ENCODE measurements around the gene SH3PXD2A. TPM values are rescaled to one million over a fixed set of nuclear protein-coding genes. Genes with fewer than 3 reads are reported as not detected.
"Not testable (repeated sequence)": the region's sequence is repeated elsewhere in the genome, so short reads cannot be mapped to it uniquely, and the experiment has no call there.

Gene SH3PXD2A
- total RNA-seq, 2 experiments from 2014 or later = 16.5 to 17.9 TPM

GRCh38 chr10:103616705-103617601 is 238.4 kb downstream of the SH3PXD2A start:
- Mint-ChIP-seq H3K4me3 (no peak overlapping the region), H3K4me1 (peaks cover 6% of the 10 kb centered on the region), H3K27me3 (no peaks in the 10 kb centered on the region), H3K36me3 (ENCODE audit: low read depth) (peaks cover 6% of the 10 kb centered on the region), H3K27ac (no peak overlapping the region), H3K9me3 (no peaks in the 10 kb centered on the region)
- CTCF ChIA-PET = no interaction called here
- DNase-seq = no peak
- POLR2A ChIA-PET = no interaction called here

DNA sequence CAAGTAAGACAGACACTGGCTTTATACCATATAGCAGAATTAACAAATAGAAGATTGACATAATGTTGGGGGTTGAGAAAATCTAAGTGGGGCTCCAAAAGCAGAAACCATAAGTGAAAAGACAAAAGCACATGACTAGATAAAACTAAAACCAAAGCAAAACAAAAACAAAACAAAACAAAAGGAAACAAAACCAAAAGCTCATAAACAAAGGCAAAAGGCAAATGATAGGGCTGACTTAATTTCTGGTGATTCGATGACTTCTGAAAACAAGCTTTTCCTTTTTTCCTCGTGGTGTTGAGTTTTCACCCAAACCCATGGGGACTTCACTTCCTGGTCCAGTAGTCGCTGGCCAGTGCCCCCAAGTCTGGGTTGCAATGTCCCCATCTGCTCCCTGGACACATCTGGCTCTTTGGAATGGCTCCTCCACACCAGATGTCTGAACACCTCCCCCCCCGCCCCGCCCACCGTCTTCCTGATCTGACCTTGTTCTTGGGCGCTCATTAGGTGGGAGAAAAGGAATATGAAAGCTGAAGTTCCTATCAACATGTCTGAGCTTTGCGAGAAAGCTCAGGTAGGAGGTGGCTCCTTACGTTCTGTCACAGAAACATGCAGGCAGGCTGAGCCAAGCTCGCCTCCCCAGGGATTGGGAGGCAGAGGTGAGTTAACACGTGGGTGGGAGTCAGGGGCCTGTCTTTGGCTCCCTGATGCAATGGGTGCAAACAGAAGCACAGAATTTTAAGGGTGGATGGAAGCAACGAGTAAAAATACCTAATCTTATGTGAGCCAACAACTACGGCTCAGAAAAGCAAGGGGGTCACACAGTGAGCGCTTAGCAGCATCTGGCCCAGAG is 240.8 kb downstream of the SH3PXD2A start:
- Mint-ChIP-seq H3K27me3 (no peaks in the 10 kb centered on the region), H3K9me3 (no peaks in the 10 kb centered on the region), H3K4me1 (peaks cover 6% of the 10 kb centered on the region), H3K4me3 (no peak overlapping the region), H3K27ac (no peak overlapping the region), H3K36me3 (ENCODE audit: low read depth) (peaks cover 3% of the 10 kb centered on the region)
- no peak for DNase-seq
- CTCF ChIA-PET = interaction anchor here (0.8 to 1.4 kb wide), 2 partner anchors 9 to 16 kb away, joined by 3 read pairs; no protein-coding TSS in a partner anchor
- POLR2A ChIA-PET = interaction anchor here (1.4 kb wide), 1 partner anchor 9 kb away, joined by 4 read pairs; no protein-coding TSS in a partner anchor

- H3K4me3 Mint-ChIP-seq = no peak overlapping the region
- H3K36me3 Mint-ChIP-seq (ENCODE audit: low read depth) = peaks cover 5% of the 10 kb centered on the region
- ChIA-PET CTCF (interaction anchor here (1.4 kb wide), 1 partner anchor 15 kb away, joined by 3 read pairs; no protein-coding TSS in a partner anchor), POLR2A (interaction anchor here (1.4 kb wide), 1 partner anchor 8 kb away, joined by 4 read pairs; no protein-coding TSS in a partner anchor)
- peaks cover 6% of the 10 kb centered on the region for H3K4me1 Mint-ChIP-seq
- H3K27ac Mint-ChIP-seq = no peak overlapping the region
- no peaks in the 10 kb centered on the region for H3K27me3 Mint-ChIP-seq
- DNase-seq = no peak
- no peaks in the 10 kb centered on the region for H3K9me3 Mint-ChIP-seq
Observed at GRCh38 chr10:103613616-103614015, 241.8 kb downstream of the SH3PXD2A start.

GRCh38 chr10:103612462-103613365 is 242.7 kb downstream of the SH3PXD2A start:
- no peak overlapping the region for H3K4me3 Mint-ChIP-seq

GRCh38 chr10:103610921-103611511 is 244.4 kb downstream of the SH3PXD2A start:
- Mint-ChIP-seq H3K36me3 (ENCODE audit: low read depth) (peaks cover 6% of the 10 kb centered on the region), H3K27me3 (no peaks in the 10 kb centered on the region), H3K9me3 (no peaks in the 10 kb centered on the region), H3K27ac (no peak overlapping the region), H3K4me3 (no peak overlapping the region), H3K4me1 (peaks cover 6% of the 10 kb centered on the region)
- ChIA-PET CTCF (interaction anchor here (1.7 to 1.9 kb wide), 2 partner anchors 75 kb away, joined by 5 to 10 read pairs; no protein-coding TSS in a partner anchor), POLR2A (no interaction called here)
- DNase-seq = no peak

More at GRCh38 chr10:103612462-103613365, 242.7 kb downstream of the SH3PXD2A start:
- Mint-ChIP-seq H3K27ac (no peak overlapping the region), H3K27me3 (no peaks in the 10 kb centered on the region), H3K4me1 (peaks cover 6% of the 10 kb centered on the region), H3K36me3 (ENCODE audit: low read depth) (peaks cover 5% of the 10 kb centered on the region), H3K9me3 (no peaks in the 10 kb centered on the region)
- POLR2A ChIA-PET = no interaction called here
- CTCF ChIA-PET = interaction anchor here (0.6 to 1.9 kb wide), 3 partner anchors 19 to 74 kb away, joined by 3 to 5 read pairs (median 3); no protein-coding TSS in a partner anchor
- no peak for DNase-seq

GRCh38 chr10:103610083-103610472 is 245.3 kb downstream of the SH3PXD2A start:
- no peak overlapping the region for H3K4me3 Mint-ChIP-seq
- H3K27ac Mint-ChIP-seq = no peak overlapping the region
- no peaks in the 10 kb centered on the region for H3K27me3 Mint-ChIP-seq
- no peak for DNase-seq
- no peaks in the 10 kb centered on the region for H3K9me3 Mint-ChIP-seq
- H3K4me1 Mint-ChIP-seq = peaks cover 6% of the 10 kb centered on the region
- peaks cover 8% of the 10 kb centered on the region for H3K36me3 Mint-ChIP-seq (ENCODE audit: low read depth)
- ChIA-PET POLR2A (no interaction called here), CTCF (interaction anchor here (0.5 to 1.7 kb wide), 2 partner anchors 75 to 76 kb away, joined by 3 to 10 read pairs; no protein-coding TSS in a partner anchor)

- H3K27ac Mint-ChIP-seq = no peak overlapping the region
- H3K4me3 Mint-ChIP-seq = no peak overlapping the region
- POLR2A ChIA-PET = no interaction called here
- H3K4me1 Mint-ChIP-seq = peaks cover 4% of the 10 kb centered on the region
- no peaks in the 10 kb centered on the region for H3K27me3 Mint-ChIP-seq
- DNase-seq = no peak
- H3K9me3 Mint-ChIP-seq = no peaks in the 10 kb centered on the region
- CTCF ChIA-PET = interaction anchor here (0.5 to 1.7 kb wide), 2 partner anchors 77 to 134 kb away, joined by 5 to 10 read pairs; no protein-coding TSS in a partner anchor
- peaks cover 8% of the 10 kb centered on the region for H3K36me3 Mint-ChIP-seq (ENCODE audit: low read depth)
Observed at GRCh38 chr10:103609231-103610082, 245.9 kb downstream of the SH3PXD2A start.

- DNase-seq; H3K27me3 Mint-ChIP-seq; CTCF ChIA-PET; H3K9me3 Mint-ChIP-seq; H3K4me3 Mint-ChIP-seq; H3K36me3 Mint-ChIP-seq (ENCODE audit: low read depth); H3K4me1 Mint-ChIP-seq; POLR2A ChIA-PET; H3K27ac Mint-ChIP-seq: not testable (repeated sequence)
Observed at GRCh38 chr10:103608056-103608455, 247.3 kb downstream of the SH3PXD2A start.

DNA sequence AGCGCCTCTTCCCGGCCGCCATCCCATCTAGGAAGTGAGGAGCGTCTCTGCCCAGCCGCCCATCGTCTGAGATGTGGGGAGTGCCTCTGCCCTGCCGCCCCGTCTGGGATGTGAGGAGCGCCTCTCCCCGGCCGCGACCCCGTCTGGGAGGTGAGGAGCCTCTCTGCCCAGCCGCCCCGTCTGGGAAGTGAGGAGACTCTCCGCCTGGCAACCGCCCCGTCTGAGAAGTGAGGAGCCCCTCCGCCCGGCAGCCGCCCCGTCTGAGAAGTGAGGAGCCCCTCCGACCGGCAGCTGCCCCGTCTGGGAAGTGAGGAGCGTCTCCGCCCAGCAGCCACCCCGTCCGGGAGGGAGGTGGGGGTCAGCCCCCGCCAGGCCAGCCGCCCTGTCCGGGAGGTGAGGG is 248.3 kb downstream of the SH3PXD2A start:
- H3K36me3 Mint-ChIP-seq (ENCODE audit: low read depth) = peaks cover 15% of the 10 kb centered on the region
- POLR2A ChIA-PET, H3K27ac Mint-ChIP-seq, CTCF ChIA-PET, DNase-seq, H3K27me3 Mint-ChIP-seq, H3K9me3 Mint-ChIP-seq, H3K4me1 Mint-ChIP-seq, H3K4me3 Mint-ChIP-seq: not testable (repeated sequence)

GRCh38 chr10:103606097-103606438 is 249.3 kb downstream of the SH3PXD2A start:
- not testable (repeated sequence) for H3K27ac Mint-ChIP-seq, H3K4me1 Mint-ChIP-seq, DNase-seq, H3K27me3 Mint-ChIP-seq, H3K4me3 Mint-ChIP-seq, H3K9me3 Mint-ChIP-seq
- ChIA-PET CTCF (interaction anchor here (0.6 to 3.0 kb wide), 13 partner anchors 12 to 268 kb away, joined by 3 to 28 read pairs (median 3); no protein-coding TSS in a partner anchor), POLR2A (interaction anchor here (1.1 to 1.4 kb wide), 2 partner anchors 8 to 80 kb away, joined by 3 to 4 read pairs; no protein-coding TSS in a partner anchor)
- H3K36me3 Mint-ChIP-seq (ENCODE audit: low read depth) = peaks cover 15% of the 10 kb centered on the region
